HepG2 (cell line): ENCODE measurements around the gene KLHDC8B. TPM values are rescaled to one million over a fixed set of nuclear protein-coding genes. Genes with fewer than 3 reads are reported as not detected.

ENCODE experiments used
- BORCS8-MEF2B ChIP-seq: sonication (generic); formaldehyde crosslinking; IDR thresholded peaks from 2 replicates; pipeline ENCODE4 v1.8.0; 2022; ENCODE audit warnings: mild to moderate bottlenecking, missing genetic modification reagents
- GMEB1 ChIP-seq: sonication (generic); formaldehyde crosslinking; IDR thresholded peaks from 2 replicates; pipeline ENCODE4 v1.5.1; 2020; ENCODE audit warnings: missing genetic modification reagents, mild to moderate bottlenecking, borderline replicate concordance
- HCFC1 ChIP-seq: fragments of 150-350 bp; IDR thresholded peaks from 2 replicates; pipeline ENCODE4 v1.6.1; 2014; ENCODE audit warnings: low read depth, low read length
- JUND ChIP-seq: sonication (generic); formaldehyde crosslinking; IDR thresholded peaks from 2 replicates; pipeline ENCODE4 v1.8.0; 2022; ENCODE audit warnings: mild to moderate bottlenecking, missing genetic modification reagents
- MAFK ChIP-seq, 2 experiments: IDR thresholded peaks in 1 of 2; conservative IDR thresholded peaks in 1 of 2; 2 replicates each; pipeline ENCODE4 v1.6.1; 2011; ENCODE audit warnings: improper control_type of control experiment in 2 of 2, low read length in 2 of 2
- NR2F2 ChIP-seq: IDR thresholded peaks from 2 replicates; pipeline ENCODE4 v1.6.1; 2012; ENCODE audit warnings: low read depth, inconsistent platforms, borderline replicate concordance
- RBFOX2 ChIP-seq: fragments of 200-400 bp; formaldehyde crosslinking; IDR thresholded peaks from 2 replicates; pipeline ENCODE4 v1.6.1; 2017; ENCODE audit warnings: low read depth, mild to moderate bottlenecking, low read length
- ZNF264 ChIP-seq: sonication (generic); formaldehyde crosslinking; IDR thresholded peaks from 2 replicates; pipeline ENCODE4 v1.4.0; 2020; ENCODE audit warnings: missing genetic modification reagents
- ZNF382 ChIP-seq: sonication (generic); formaldehyde crosslinking; IDR thresholded peaks from 2 replicates; pipeline ENCODE4 v1.5.0; 2020; ENCODE audit warnings: missing genetic modification reagents, mild to moderate bottlenecking, borderline replicate concordance
- ZNF407 ChIP-seq: sonication (generic); formaldehyde crosslinking; IDR thresholded peaks from one replicate; pipeline ENCODE4 v1.5.1; 2020; ENCODE audit warnings: mild to moderate bottlenecking, missing genetic modification reagents; ENCODE audit errors: not compliant biosample characterization
- ZNF460 ChIP-seq: sonication (generic); formaldehyde crosslinking; IDR thresholded peaks from 2 replicates; pipeline ENCODE4 v1.5.1; 2020; ENCODE audit warnings: missing genetic modification reagents, mild to moderate bottlenecking, borderline replicate concordance
- ZNF691 ChIP-seq: sonication (generic); formaldehyde crosslinking; IDR thresholded peaks from 2 replicates; pipeline ENCODE4 v1.4.0; 2020; ENCODE audit warnings: missing genetic modification reagents, low read depth, mild to moderate bottlenecking, borderline replicate concordance
- ZNF703 ChIP-seq: sonication (generic); formaldehyde crosslinking; IDR thresholded peaks from 2 replicates; pipeline ENCODE4 v1.5.1; 2020; ENCODE audit warnings: missing genetic modification reagents, mild to moderate bottlenecking, moderate library complexity, borderline replicate concordance
- ZNF747 ChIP-seq: sonication (generic); formaldehyde crosslinking; IDR thresholded peaks from 2 replicates; pipeline ENCODE4 v1.8.1; 2023; ENCODE audit warnings: missing genetic modification reagents, mild to moderate bottlenecking, borderline replicate concordance
- ZSCAN31 ChIP-seq: sonication (generic); formaldehyde crosslinking; IDR thresholded peaks from 2 replicates; pipeline ENCODE4 v1.5.0; 2020; ENCODE audit warnings: low read depth, mild to moderate bottlenecking, missing genetic modification reagents
- polyA plus RNA-seq, 8 experiments: library from polyadenylated mRNA; depleted of rRNA in 3 of 8; stranded (reverse) in 7 of 8; unstranded in 1 of 8; fragments of >200 nt; fragmentation: Illumina TruSeq in 4 of 8; extraction: Trizol in 4 of 8; gene quantifications; 2 replicates each; pipeline versions ENCODE4 v1.2.1 to v1.2.3, GENCODE V29; 2011 to 2016; ENCODE audit warnings: low read depth in 4 of 8, missing spikeins in 1 of 8, mixed read lengths in 1 of 8; ENCODE audit not compliant: insufficient read depth in 1 of 8
- total RNA-seq, 5 experiments: library from RNA; depleted of rRNA; stranded (reverse); fragments of >200 nt; fragmentation: Illumina TruSeq; extraction: Trizol; gene quantifications; 2 replicates each; pipeline ENCODE4 v1.2.3, GENCODE V29; 2016; ENCODE audit warnings: low read depth in 1 of 5
- TF ChIP-seq, protein P1 (sequence below): sonication (generic); formaldehyde crosslinking; conservative IDR thresholded peaks from 2 replicates; pipeline ENCODE4 v1.8.1; 2023; ENCODE audit warnings: missing genetic modification reagents

The KLHDC8B gene
- total and polyA plus RNA-seq, 2 of the 13 experiments (the other 11 are each of a cell fraction or from before 2014, with no cell fraction given): 17.2 to 17.8 TPM

DNA sequence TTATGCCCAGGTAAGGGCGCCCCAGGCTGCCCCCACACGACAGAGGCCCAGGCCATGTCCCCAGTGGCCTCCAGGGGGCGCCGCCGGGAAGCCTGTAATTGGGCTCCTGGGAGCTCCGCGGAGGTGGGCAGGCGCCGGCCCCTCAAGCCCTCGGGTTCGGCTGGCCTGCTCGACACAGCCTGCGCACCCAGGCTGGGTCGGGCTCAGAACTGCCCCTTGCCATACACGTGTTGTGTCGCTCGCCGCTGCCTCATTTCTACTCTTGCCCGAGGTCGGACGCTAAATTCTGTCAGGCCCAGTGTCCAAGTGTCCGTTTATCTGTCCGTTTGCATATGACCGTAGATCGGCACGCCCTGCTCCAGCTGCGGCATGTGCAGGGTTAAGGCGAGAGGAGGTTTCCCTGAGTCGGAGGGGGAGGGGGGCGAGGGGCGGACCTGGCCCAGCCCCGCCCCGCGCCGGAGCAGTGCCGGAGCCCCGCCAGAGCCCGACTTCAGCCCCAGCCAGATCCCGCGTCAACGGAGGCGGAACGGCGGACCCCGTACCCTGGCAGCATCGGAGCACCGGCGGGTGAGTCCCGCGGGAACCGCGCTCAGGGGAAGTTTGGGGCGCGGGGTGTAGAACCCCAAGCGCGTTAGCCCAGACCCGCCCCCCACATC is at the start of gene KLHDC8B (continued):
- no peak for TF ChIP-seq ZNF407
- peak; percentile 72 for TF ChIP-seq RBFOX2
- no peak for TF ChIP-seq ZSCAN31
- TF ChIP-seq JUND (CRISPR knock-in tag): no peak
- 0 out of 2 replicates have a peak, but pooled peaks have one; percentile 55 for TF ChIP-seq GMEB1 (CRISPR knock-in tag)
- no peak; the same call in 1 of the 2 replicates for TF ChIP-seq ZNF460 (CRISPR knock-in tag)
- peak; percentile 39; the same call in 1 of the 2 replicates for TF ChIP-seq BORCS8-MEF2B (CRISPR knock-in tag)
- no peak for TF ChIP-seq MAFK (conservative IDR thresholded peaks at IDR 0.05 in 1 of 2, IDR thresholded peaks at IDR 0.05 in 1 of 2; ENCODE audit: low read length in 2 of 2)
- TF ChIP-seq ZNF264: 0 out of 2 replicates have a peak, but pooled peaks have one; percentile 41
- TF ChIP-seq ZNF691: peak; percentile 95
- no peak for TF ChIP-seq NR2F2
- TF ChIP-seq ZNF703 (CRISPR knock-in tag): peak; percentile 63; the same call in 1 of the 2 replicates
- TF ChIP-seq HCFC1: no peak
- TF ChIP-seq, protein P1, sequence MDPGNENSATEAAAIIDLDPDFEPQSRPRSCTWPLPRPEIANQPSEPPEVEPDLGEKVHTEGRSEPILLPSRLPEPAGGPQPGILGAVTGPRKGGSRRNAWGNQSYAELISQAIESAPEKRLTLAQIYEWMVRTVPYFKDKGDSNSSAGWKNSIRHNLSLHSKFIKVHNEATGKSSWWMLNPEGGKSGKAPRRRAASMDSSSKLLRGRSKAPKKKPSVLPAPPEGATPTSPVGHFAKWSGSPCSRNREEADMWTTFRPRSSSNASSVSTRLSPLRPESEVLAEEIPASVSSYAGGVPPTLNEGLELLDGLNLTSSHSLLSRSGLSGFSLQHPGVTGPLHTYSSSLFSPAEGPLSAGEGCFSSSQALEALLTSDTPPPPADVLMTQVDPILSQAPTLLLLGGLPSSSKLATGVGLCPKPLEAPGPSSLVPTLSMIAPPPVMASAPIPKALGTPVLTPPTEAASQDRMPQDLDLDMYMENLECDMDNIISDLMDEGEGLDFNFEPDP (CRISPR knock-in tag): 0 out of 2 replicates have a peak, but pooled peaks have one; percentile 30
- no peak for TF ChIP-seq ZNF382
- TF ChIP-seq ZNF747: no peak; the same call in 1 of the 2 replicates
